Measurements from ENCODE around the gene UNC5B. TPM values are rescaled to one million over a fixed set of nuclear protein-coding genes. Genes with fewer than 3 reads are reported as not detected.

Gene UNC5B
- total RNA-seq, 1 experiment from 2014 or later: 11.4 TPM

- no peak for DNase-seq
- no peak overlapping the region for H3K4me3 ChIP-seq
- H3K9me3 ChIP-seq: no peaks in the 10 kb centered on the region
- no peaks in the 10 kb centered on the region for H3K27me3 ChIP-seq
- H3K36me3 ChIP-seq: no peaks in the 10 kb centered on the region
These were observed 139.4 kb downstream of the UNC5B start for GRCh38 chr10:71351628-71352319.

Other genes with a start within 250 kb of the UNC5B start
- 0.92 TPM in 1 of 2 replicates, not detected in the other for gene SLC29A3, start 106.7 kb downstream of the UNC5B start, total RNA-seq (2014; rRNA removed; shearing (Covaris generic); ENCODE audit: low replicate concordance)
- 0.07 TPM in 1 of 2 replicates, not detected in the other for gene CDH23, start 184.3 kb downstream of the UNC5B start, total RNA-seq (2014; rRNA removed; shearing (Covaris generic); ENCODE audit: low replicate concordance)

Data from MG63 (cell line).